Measurements from ENCODE around the gene PRMT1. TPM values are rescaled to one million over a fixed set of nuclear protein-coding genes. Genes with fewer than 3 reads are reported as not detected.
A peak's percentile ranks its signal among the peaks of the same experiment; 100 is the strongest.

The PRMT1 gene
- total RNA-seq, 1 experiment from 2014 or later = 326 TPM

- H3K9me3 Mint-ChIP-seq (ENCODE audit: unreplicated experiment) = no peaks in the 10 kb centered on the region
- no TSS peak for BruUV-seq (replicated peaks)
- peaks cover 2% of the 10 kb centered on the region; the same call in 1 of the 2 replicates for H3K36me3 ChIP-seq (ENCODE audit: control insufficient read depth, insufficient read depth, low read length)
- intact Hi-C loops (cut with micrococcal nuclease; ENCODE audit: unreplicated experiment) = loop anchor here (1.0 kb wide), 1 partner anchor 174 kb away; no protein-coding TSS in a partner anchor
- peaks cover 90% of the 10 kb centered on the region for H3K36me3 Mint-ChIP-seq (ENCODE audit: insufficient read depth, unreplicated experiment)
- no peaks in the 10 kb centered on the region for H3K27me3 Mint-ChIP-seq (ENCODE audit: insufficient read depth, unreplicated experiment)
- H3K4me3 Mint-ChIP-seq (ENCODE audit: unreplicated experiment) = no peak overlapping the region
- ChIA-PET CTCF (interaction anchor here (0.5 to 1.0 kb wide), 9 partner anchors 17 to 296 kb away, joined by 3 to 6 read pairs (median 3); partner anchors contain the start of genes AP2A1 and RRAS), POLR2A (interaction anchor here (0.9 kb wide), 1 partner anchor 41 kb away, joined by 4 read pairs; the partner anchor contains the start of gene RRAS)
- peak overlapping the region; percentile 52 for H3K27ac Mint-ChIP-seq (ENCODE audit: unreplicated experiment)
- no peak overlapping the region for H3K4me3 ChIP-seq (ENCODE audit: low read depth, low read length)
- no peaks in the 10 kb centered on the region for H3K27me3 ChIP-seq (replicated peaks; ENCODE audit: control insufficient read depth, insufficient read depth, low read length)
- no peaks in the 10 kb centered on the region for H3K9me3 ChIP-seq
- DNase-seq = peak; percentile 86 to 95
- H3K4me1 Mint-ChIP-seq (ENCODE audit: low read depth, unreplicated experiment) = peaks cover 13% of the 10 kb centered on the region
- peak; percentile 98 for TF ChIP-seq CTCF (IDR thresholded peaks at IDR 0.05; ENCODE audit: insufficient read depth in 1 of 2, low read depth in 1 of 2, low read length in 1 of 2, severe bottlenecking in 1 of 2, unreplicated experiment in 1 of 2)
- peaks cover 15% of the 10 kb centered on the region for H3K4me1 ChIP-seq
These were observed 3.6 kb downstream of the PRMT1 start for GRCh38 chr19:49680421-49681351.

GRCh38 chr19:49681830-49682229 lies 4.8 kb downstream of the PRMT1 start:
- Mint-ChIP-seq H3K4me3 (ENCODE audit: unreplicated experiment) (no peak overlapping the region), H3K27ac (ENCODE audit: unreplicated experiment) (no peak overlapping the region), H3K36me3 (ENCODE audit: insufficient read depth, unreplicated experiment) (peaks cover 87% of the 10 kb centered on the region), H3K27me3 (ENCODE audit: insufficient read depth, unreplicated experiment) (no peaks in the 10 kb centered on the region), H3K4me1 (ENCODE audit: low read depth, unreplicated experiment) (peaks cover 15% of the 10 kb centered on the region), H3K9me3 (ENCODE audit: unreplicated experiment) (no peaks in the 10 kb centered on the region)
- no TSS peak for BruUV-seq (replicated peaks)
- TF ChIP-seq CTCF (IDR thresholded peaks at IDR 0.05; ENCODE audit: insufficient read depth in 1 of 2, low read depth in 1 of 2, low read length in 1 of 2, severe bottlenecking in 1 of 2, unreplicated experiment in 1 of 2) = no peak
- no peak for DNase-seq
- Histone ChIP-seq H3K4me3 (ENCODE audit: low read depth, low read length) (no peak overlapping the region), H3K27me3 (replicated peaks; ENCODE audit: control insufficient read depth, insufficient read depth, low read length) (no peaks in the 10 kb centered on the region), H3K9me3 (no peaks in the 10 kb centered on the region), H3K4me1 (peaks cover 10% of the 10 kb centered on the region), H3K36me3 (ENCODE audit: control insufficient read depth, insufficient read depth, low read length) (peaks cover 3% of the 10 kb centered on the region)
- POLR2A ChIA-PET = no interaction called here
- intact Hi-C loops (cut with micrococcal nuclease; ENCODE audit: unreplicated experiment) = no loop called here
- CTCF ChIA-PET = no interaction called here

- Histone ChIP-seq H3K36me3 (ENCODE audit: control insufficient read depth, insufficient read depth, low read length) (peaks cover 5% of the 10 kb centered on the region), H3K4me3 (ENCODE audit: low read depth, low read length) (no peak overlapping the region), H3K27me3 (replicated peaks; ENCODE audit: control insufficient read depth, insufficient read depth, low read length) (no peaks in the 10 kb centered on the region), H3K4me1 (peaks cover 10% of the 10 kb centered on the region), H3K9me3 (no peaks in the 10 kb centered on the region)
- POLR2A ChIA-PET = no interaction called here
- intact Hi-C loops (cut with micrococcal nuclease; ENCODE audit: unreplicated experiment) = no loop called here
- H3K27me3 Mint-ChIP-seq (ENCODE audit: insufficient read depth, unreplicated experiment) = no peaks in the 10 kb centered on the region
- no peak for TF ChIP-seq CTCF (IDR thresholded peaks at IDR 0.05; ENCODE audit: insufficient read depth in 1 of 2, low read depth in 1 of 2, low read length in 1 of 2, severe bottlenecking in 1 of 2, unreplicated experiment in 1 of 2)
- CTCF ChIA-PET = interaction anchor here (1.0 kb wide), 1 partner anchor 102 kb away, joined by 3 read pairs; the partner anchor contains the start of gene NOSIP
- peaks cover 87% of the 10 kb centered on the region for H3K36me3 Mint-ChIP-seq (ENCODE audit: insufficient read depth, unreplicated experiment)
- no peaks in the 10 kb centered on the region for H3K9me3 Mint-ChIP-seq (ENCODE audit: unreplicated experiment)
- BruUV-seq (replicated peaks) = no TSS peak
- no peak overlapping the region for H3K27ac Mint-ChIP-seq (ENCODE audit: unreplicated experiment)
- no peak for DNase-seq
- H3K4me3 Mint-ChIP-seq (ENCODE audit: unreplicated experiment) = no peak overlapping the region
- H3K4me1 Mint-ChIP-seq (ENCODE audit: low read depth, unreplicated experiment) = peaks cover 15% of the 10 kb centered on the region
These were observed 5.2 kb downstream of the PRMT1 start for GRCh38 chr19:49682274-49682673.
